ENCODE data around the gene MIA3. TPM values are rescaled to one million over a fixed set of nuclear protein-coding genes. Genes with fewer than 3 reads are reported as not detected.

Gene MIA3
- total and polyA plus RNA-seq, 2 experiments from 2014 or later: 32.7 to 40.0 TPM

- no peak overlapping the region for H3K4me3 ChIP-seq
- H3K27me3 Mint-ChIP-seq (ENCODE audit: insufficient read depth, low read depth, poor library complexity): no peaks in the 10 kb centered on the region
- H3K27me3 ChIP-seq (ENCODE audit: insufficient read depth): no peaks in the 10 kb centered on the region
- DNase-seq (ENCODE audit: low spot score) (peak; percentile 94), ATAC-seq (peak; percentile 74)
- no peaks in the 10 kb centered on the region for H3K9me2 ChIP-seq (ENCODE audit: insufficient read depth)
- TF ChIP-seq EZH2phosphoT487 (IDR thresholded peaks at IDR 0.05; ENCODE audit: unreplicated experiment): no peak
- TF ChIP-seq, protein P1, sequence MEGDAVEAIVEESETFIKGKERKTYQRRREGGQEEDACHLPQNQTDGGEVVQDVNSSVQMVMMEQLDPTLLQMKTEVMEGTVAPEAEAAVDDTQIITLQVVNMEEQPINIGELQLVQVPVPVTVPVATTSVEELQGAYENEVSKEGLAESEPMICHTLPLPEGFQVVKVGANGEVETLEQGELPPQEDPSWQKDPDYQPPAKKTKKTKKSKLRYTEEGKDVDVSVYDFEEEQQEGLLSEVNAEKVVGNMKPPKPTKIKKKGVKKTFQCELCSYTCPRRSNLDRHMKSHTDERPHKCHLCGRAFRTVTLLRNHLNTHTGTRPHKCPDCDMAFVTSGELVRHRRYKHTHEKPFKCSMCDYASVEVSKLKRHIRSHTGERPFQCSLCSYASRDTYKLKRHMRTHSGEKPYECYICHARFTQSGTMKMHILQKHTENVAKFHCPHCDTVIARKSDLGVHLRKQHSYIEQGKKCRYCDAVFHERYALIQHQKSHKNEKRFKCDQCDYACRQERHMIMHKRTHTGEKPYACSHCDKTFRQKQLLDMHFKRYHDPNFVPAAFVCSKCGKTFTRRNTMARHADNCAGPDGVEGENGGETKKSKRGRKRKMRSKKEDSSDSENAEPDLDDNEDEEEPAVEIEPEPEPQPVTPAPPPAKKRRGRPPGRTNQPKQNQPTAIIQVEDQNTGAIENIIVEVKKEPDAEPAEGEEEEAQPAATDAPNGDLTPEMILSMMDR (conservative IDR thresholded peaks at IDR 0.05; ENCODE audit: low read depth in 2 of 2): peak; percentile 80 to 95
- H4K20me1 ChIP-seq (replicated peaks; ENCODE audit: insufficient read depth): no peaks in the 10 kb centered on the region; the same call in none of the 2 replicates
- no peak overlapping the region for H3K4me3 Mint-ChIP-seq
- H3K79me2 ChIP-seq (replicated peaks; ENCODE audit: insufficient read depth): no peaks in the 10 kb centered on the region
- H3K4me1 Mint-ChIP-seq: no peaks in the 10 kb centered on the region
- H3K36me3 Mint-ChIP-seq (ENCODE audit: low read depth): peaks cover 53% of the 10 kb centered on the region
- H3K27ac Mint-ChIP-seq: no peak overlapping the region
- H3K36me3 ChIP-seq (ENCODE audit: insufficient read depth): peaks cover 31% of the 10 kb centered on the region; the same call in 1 of the 2 replicates
- no peak overlapping the region for H2AFZ ChIP-seq
- H3K27ac ChIP-seq (ENCODE audit: low read depth): no peak overlapping the region
- H3K9me3 Mint-ChIP-seq: no peaks in the 10 kb centered on the region; the same call in 2 of the 3 replicates
- H3F3A ChIP-seq (replicated peaks; ENCODE audit: low read depth): no peaks in the 10 kb centered on the region
- H3K4me1 ChIP-seq (ENCODE audit: insufficient read depth): no peaks in the 10 kb centered on the region
- H3K4me2 ChIP-seq: no peak overlapping the region
These were observed 16.5 kb downstream of the MIA3 start for GRCh38 chr1:222634180-222635013.

- Histone ChIP-seq H3K36me3 (ENCODE audit: insufficient read depth) (0 out of 2 replicates have a peak, but pooled peaks cover 5% of the 10 kb centered on the region), H4K20me1 (replicated peaks; ENCODE audit: insufficient read depth) (no peaks in the 10 kb centered on the region), H3K9me2 (ENCODE audit: insufficient read depth) (no peaks in the 10 kb centered on the region), H3K27ac (ENCODE audit: low read depth) (no peak overlapping the region), H3K4me1 (ENCODE audit: insufficient read depth) (no peaks in the 10 kb centered on the region; the same call in 1 of the 2 replicates), H2AFZ (no peak overlapping the region), H3K79me2 (replicated peaks; ENCODE audit: insufficient read depth) (peaks cover 16% of the 10 kb centered on the region), H3K27me3 (ENCODE audit: insufficient read depth) (no peaks in the 10 kb centered on the region), H3K4me3 (no peak overlapping the region), H3F3A (replicated peaks; ENCODE audit: low read depth) (no peaks in the 10 kb centered on the region), H3K4me2 (no peak overlapping the region)
- H3K27me3 Mint-ChIP-seq (ENCODE audit: insufficient read depth, low read depth, poor library complexity): peaks cover 6% of the 10 kb centered on the region
- peaks cover 7% of the 10 kb centered on the region; the same call in 2 of the 3 replicates for H3K4me1 Mint-ChIP-seq
- H3K36me3 Mint-ChIP-seq (ENCODE audit: low read depth): peaks cover 23% of the 10 kb centered on the region
- H3K4me3 Mint-ChIP-seq: no peak overlapping the region
- H3K9me3 Mint-ChIP-seq: no peaks in the 10 kb centered on the region; the same call in 2 of the 3 replicates
- ATAC-seq (no peak), DNase-seq (ENCODE audit: low spot score) (peak; percentile 1)
- peak overlapping the region; percentile 68; the same call in 1 of the 2 replicates for H3K27ac Mint-ChIP-seq
- TF ChIP-seq ZNF462 (CRISPR knock-in tag; IDR thresholded peaks at IDR 0.05) (no peak), ZNF331 (CRISPR knock-in tag; IDR thresholded peaks at IDR 0.05; ENCODE audit: low read depth) (no peak), EZH2phosphoT487 (IDR thresholded peaks at IDR 0.05; ENCODE audit: unreplicated experiment) (no peak), NANOG (IDR thresholded peaks at IDR 0.05; ENCODE audit: borderline replicate concordance) (no peak), ZNF114 (CRISPR knock-in tag; IDR thresholded peaks at IDR 0.05) (no peak), STAT1 (IDR thresholded peaks at IDR 0.05; ENCODE audit: unreplicated experiment) (no peak), EZH2 (IDR thresholded peaks at IDR 0.05; ENCODE audit: low read depth, unreplicated experiment) (no peak)
These were observed 23.5 kb downstream of the MIA3 start for GRCh38 chr1:222641269-222641948.
